Activated CD8-positive, alpha-beta memory T cell treated with anti-CD3 and anti-CD28 coated beads, Interleukin-2, amount 10 ng/mL, durations not matched to agents 7 days and 5 days (primary cell): ENCODE results near the gene PDIA5. TPM values are rescaled to one million over a fixed set of nuclear protein-coding genes. Genes with fewer than 3 reads are reported as not detected.
"Not testable (repeated sequence)": the region's sequence is repeated elsewhere in the genome, so short reads cannot be mapped to it uniquely, and the experiment has no call there.

Source experiments
- ATAC-seq: fragments of 150-1000 bp; cut with Tn5 transposase; one replicate; pipeline ENCODE4 v1.10.0; 2021; ENCODE audit warnings: moderate library complexity
- CTCF ChIA-PET: fragments of 350-600 bp; sonication (Branson Sonifier 250); formaldehyde crosslinking; loops from one replicate; lab custom pipeline; 2021; ENCODE audit warnings: antibody characterized with exemption; lab: Charles Lee
- DNase-seq: peaks from one replicate; pipeline ENCODE4 v3.0.0-alpha.2; 2020
- H3K27ac Mint-ChIP-seq: one replicate; pipeline ENCODE4 v1.8.0; 2021; ENCODE audit warnings: mild to moderate bottlenecking, mixed read lengths
- H3K27me3 Mint-ChIP-seq: one replicate; pipeline ENCODE4 v1.8.0; 2021; ENCODE audit warnings: mixed read lengths
- H3K36me3 Mint-ChIP-seq: one replicate; pipeline ENCODE4 v1.8.0; 2021; ENCODE audit warnings: mild to moderate bottlenecking, mixed read lengths
- H3K4me1 Mint-ChIP-seq: one replicate; pipeline ENCODE4 v1.8.0; 2021; ENCODE audit warnings: mixed read lengths
- H3K4me3 Mint-ChIP-seq: one replicate; pipeline ENCODE4 v1.8.0; 2021; ENCODE audit warnings: mild to moderate bottlenecking, moderate library complexity, mixed read lengths
- H3K9me3 Mint-ChIP-seq: one replicate; pipeline ENCODE4 v1.8.0; 2022; ENCODE audit warnings: low read depth, mixed read lengths
- total RNA-seq, 2 experiments: library from RNA; stranded (reverse); gene quantifications; one replicate each; pipeline ENCODE4 v1.2.3, GENCODE V29; 2021

Gene PDIA5
- total RNA-seq, 2 experiments from 2014 or later, result 9.4 to 11.1 TPM

DNA sequence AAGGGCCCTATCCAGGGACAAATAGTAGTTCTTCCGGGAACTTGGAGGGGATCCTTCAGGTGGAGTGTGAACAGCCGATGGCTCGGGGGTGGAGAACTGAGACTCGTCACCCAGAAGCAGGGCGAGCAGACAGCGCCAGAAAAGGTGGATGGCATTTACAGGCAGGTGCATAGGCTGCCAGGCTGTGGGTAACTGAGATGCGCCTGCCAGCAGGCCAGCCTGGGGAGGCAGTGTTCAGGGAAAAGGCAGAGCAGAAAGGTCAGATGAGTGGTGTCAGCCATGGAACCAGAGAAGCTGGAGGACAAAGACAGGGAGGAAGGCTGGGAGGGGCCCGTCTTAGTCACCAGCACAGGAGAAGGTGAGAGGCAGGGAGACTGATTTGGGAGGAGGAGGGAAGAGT, 81.9 kb downstream of the PDIA5 start:
- Mint-ChIP-seq H3K4me1 (no peaks in the 10 kb centered on the region), H3K9me3 (no peaks in the 10 kb centered on the region), H3K27me3 (no peaks in the 10 kb centered on the region), H3K27ac (no peak overlapping the region), H3K36me3 (peaks cover 34% of the 10 kb centered on the region), H3K4me3 (no peak overlapping the region)
- DNase-seq (no peak), ATAC-seq (no peak)
- CTCF ChIA-PET, result interaction anchor here (1.2 kb wide), 1 partner anchor 10 kb away, joined by 3 read pairs; no protein-coding TSS in a partner anchor

GRCh38 chr3:123149525-123149924, 82.7 kb downstream of the PDIA5 start:
- no peak overlapping the region for H3K4me3 Mint-ChIP-seq
- H3K4me1 Mint-ChIP-seq, result no peaks in the 10 kb centered on the region
- H3K36me3 Mint-ChIP-seq, result peaks cover 34% of the 10 kb centered on the region
- CTCF ChIA-PET, result interaction anchor here (1.2 kb wide), 1 partner anchor 10 kb away, joined by 3 read pairs; no protein-coding TSS in a partner anchor
- H3K27me3 Mint-ChIP-seq, result no peaks in the 10 kb centered on the region
- no peak for DNase-seq
- no peak overlapping the region for H3K27ac Mint-ChIP-seq
- no peak for ATAC-seq
- H3K9me3 Mint-ChIP-seq, result no peaks in the 10 kb centered on the region

- Mint-ChIP-seq H3K4me3 (no peak overlapping the region), H3K27me3 (no peaks in the 10 kb centered on the region), H3K36me3 (peaks cover 34% of the 10 kb centered on the region), H3K9me3 (no peaks in the 10 kb centered on the region), H3K4me1 (no peaks in the 10 kb centered on the region), H3K27ac (peak overlapping the region; percentile 52)
- CTCF ChIA-PET, result no interaction called here
- ATAC-seq (no peak), DNase-seq (no peak)
Observed at GRCh38 chr3:123150449-123151215, 83.8 kb downstream of the PDIA5 start.

DNA sequence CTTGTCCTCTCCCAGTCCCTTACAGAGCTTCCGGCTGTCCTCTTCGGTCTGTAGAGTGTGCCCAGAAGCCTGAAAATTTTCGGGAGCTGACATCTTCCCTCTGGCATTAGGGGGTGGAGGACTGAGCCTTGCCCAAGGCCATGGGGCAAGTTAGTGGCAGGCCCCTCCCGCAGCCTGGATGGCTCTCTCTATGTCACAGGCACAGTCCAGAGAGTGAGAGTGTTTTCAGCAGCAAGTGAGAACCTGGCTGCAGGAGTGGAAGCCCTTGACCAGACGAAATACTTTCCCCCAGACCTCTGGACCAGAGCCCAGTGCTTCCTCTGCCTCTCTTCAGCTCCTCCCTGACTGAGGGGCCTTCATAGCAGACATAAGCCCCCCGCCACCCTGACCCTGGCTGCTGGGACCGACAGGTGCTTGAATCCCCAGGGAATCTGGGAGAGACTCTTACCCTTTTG, 84.5 kb downstream of the PDIA5 start:
- no peaks in the 10 kb centered on the region for H3K9me3 Mint-ChIP-seq
- no peak for ATAC-seq
- H3K27ac Mint-ChIP-seq, result no peak overlapping the region
- no peaks in the 10 kb centered on the region for H3K27me3 Mint-ChIP-seq
- no peaks in the 10 kb centered on the region for H3K4me1 Mint-ChIP-seq
- H3K4me3 Mint-ChIP-seq, result no peak overlapping the region
- peaks cover 32% of the 10 kb centered on the region for H3K36me3 Mint-ChIP-seq
- DNase-seq, result no peak
- CTCF ChIA-PET, result no interaction called here

DNA sequence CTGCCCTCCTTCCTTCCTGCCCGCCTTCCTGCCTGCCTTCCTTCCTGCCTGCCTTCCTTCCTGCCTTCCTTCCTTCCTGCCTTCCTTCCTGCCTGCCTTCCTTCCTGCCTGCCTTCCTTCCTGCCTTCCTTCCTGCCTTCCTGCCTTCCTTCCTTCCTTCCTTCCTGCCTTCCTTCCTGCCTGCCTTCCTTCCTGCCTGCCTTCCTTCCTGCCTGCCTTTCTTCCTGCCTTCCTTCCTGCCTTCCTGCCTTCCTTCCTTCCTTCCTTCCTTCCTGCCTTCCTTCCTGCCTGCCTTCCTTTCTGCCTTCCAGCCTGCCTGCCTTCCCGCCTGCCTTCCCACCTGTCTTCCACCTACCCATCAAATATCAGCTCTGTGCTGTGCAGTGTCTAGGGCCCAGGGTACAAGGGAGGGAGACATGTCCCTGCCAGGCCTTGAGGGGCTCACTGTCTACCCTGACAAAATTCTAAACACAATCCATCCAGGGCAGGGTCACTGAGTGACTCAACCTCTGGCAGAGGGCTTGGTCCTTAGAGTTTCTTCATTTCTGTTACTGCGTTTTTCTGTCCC, 85.1 kb downstream of the PDIA5 start:
- ATAC-seq, H3K9me3 Mint-ChIP-seq, CTCF ChIA-PET, H3K27me3 Mint-ChIP-seq, H3K4me3 Mint-ChIP-seq, H3K4me1 Mint-ChIP-seq: not testable (repeated sequence)
- peak; percentile 8 for DNase-seq
- Mint-ChIP-seq H3K36me3 (peaks cover 30% of the 10 kb centered on the region), H3K27ac (peak overlapping the region; percentile 18)

- CTCF ChIA-PET, result no interaction called here
- peak; percentile 22 for DNase-seq
Observed at GRCh38 chr3:123152687-123153086, 85.9 kb downstream of the PDIA5 start.

GRCh38 chr3:123153125-123154019, 86.5 kb downstream of the PDIA5 start:
- Mint-ChIP-seq H3K36me3 (peaks cover 28% of the 10 kb centered on the region), H3K9me3 (no peaks in the 10 kb centered on the region), H3K4me3 (no peak overlapping the region), H3K27me3 (no peaks in the 10 kb centered on the region), H3K4me1 (no peaks in the 10 kb centered on the region), H3K27ac (no peak overlapping the region)
- CTCF ChIA-PET, result no interaction called here
- no peak for ATAC-seq
- DNase-seq, result peak; percentile 21

More at GRCh38 chr3:123152687-123153086, 85.9 kb downstream of the PDIA5 start:
- no peak for ATAC-seq
- Mint-ChIP-seq H3K27me3 (no peaks in the 10 kb centered on the region), H3K27ac (no peak overlapping the region), H3K36me3 (peaks cover 28% of the 10 kb centered on the region), H3K4me3 (no peak overlapping the region), H3K9me3 (no peaks in the 10 kb centered on the region), H3K4me1 (no peaks in the 10 kb centered on the region)

GRCh38 chr3:123154020-123154985, 87.5 kb downstream of the PDIA5 start:
- H3K27ac Mint-ChIP-seq, result no peak overlapping the region
- CTCF ChIA-PET, result no interaction called here
- H3K27me3 Mint-ChIP-seq, result no peaks in the 10 kb centered on the region
- peaks cover 20% of the 10 kb centered on the region for H3K36me3 Mint-ChIP-seq
- no peak overlapping the region for H3K4me3 Mint-ChIP-seq
- H3K4me1 Mint-ChIP-seq, result no peaks in the 10 kb centered on the region
- DNase-seq (peak; percentile 25), ATAC-seq (no peak)
- H3K9me3 Mint-ChIP-seq, result no peaks in the 10 kb centered on the region

GRCh38 chr3:123155471-123156011, 88.7 kb downstream of the PDIA5 start:
- no peaks in the 10 kb centered on the region for H3K27me3 Mint-ChIP-seq
- no peaks in the 10 kb centered on the region for H3K4me1 Mint-ChIP-seq
- no peaks in the 10 kb centered on the region for H3K9me3 Mint-ChIP-seq
- peaks cover 7% of the 10 kb centered on the region for H3K36me3 Mint-ChIP-seq
- H3K4me3 Mint-ChIP-seq, result no peak overlapping the region
- CTCF ChIA-PET, result no interaction called here
- DNase-seq, result peak; percentile 33
- ATAC-seq, result no peak
- H3K27ac Mint-ChIP-seq, result no peak overlapping the region

- no peak for ATAC-seq
- no peaks in the 10 kb centered on the region for H3K27me3 Mint-ChIP-seq
- H3K4me1 Mint-ChIP-seq, result no peaks in the 10 kb centered on the region
- peak; percentile 32 for DNase-seq
- H3K36me3 Mint-ChIP-seq, result no peaks in the 10 kb centered on the region
- no peak overlapping the region for H3K4me3 Mint-ChIP-seq
- no peak overlapping the region for H3K27ac Mint-ChIP-seq
- CTCF ChIA-PET, result no interaction called here
- no peaks in the 10 kb centered on the region for H3K9me3 Mint-ChIP-seq
Observed at GRCh38 chr3:123156276-123156995, 89.6 kb downstream of the PDIA5 start.

- Mint-ChIP-seq H3K9me3 (no peaks in the 10 kb centered on the region), H3K27me3 (no peaks in the 10 kb centered on the region), H3K27ac (no peak overlapping the region), H3K4me3 (no peak overlapping the region), H3K4me1 (no peaks in the 10 kb centered on the region), H3K36me3 (no peaks in the 10 kb centered on the region)
- DNase-seq (peak; percentile 31), ATAC-seq (no peak)
- CTCF ChIA-PET, result no interaction called here
Observed at GRCh38 chr3:123157209-123157597, 90.4 kb downstream of the PDIA5 start.
